GM12878 (cell line): ENCODE data around the gene OSBPL10. TPM values are rescaled to one million over a fixed set of nuclear protein-coding genes. Genes with fewer than 3 reads are reported as not detected.

ENCODE experiments used
- ATAC-seq: fragments of 200-7000 bp; cut with Tn5 transposase; 3 replicates; pipeline ENCODE4 v1.9.1; 2020; ENCODE audit warnings: mild to moderate bottlenecking, moderate library complexity
- BruUV-seq: library from RNA; stranded (reverse); fragments of 400-500 nt; replicated peaks from 2 replicates; lab custom pipeline; 2021; lab: Mats Ljungman, UMichigan
- CTCF ChIA-PET: fragments of 300-600 bp; sonication (Branson Sonifier 250); formaldehyde crosslinking; extraction: SDS; loops from one replicate; lab custom pipeline; 2021; ENCODE audit warnings: inconsistent platforms; lab: Yijun Ruan, JAX
- POLR2A ChIA-PET: fragments of 350-600 bp; formaldehyde crosslinking; extraction: SDS; loops from one replicate; lab custom pipeline; 2021; ENCODE audit warnings: inconsistent platforms; lab: Charles Lee
- RAD21 ChIA-PET: fragments of 300-600 bp; sonication (Branson Sonifier 250); formaldehyde crosslinking; loops from one replicate; lab custom pipeline; 2023; ENCODE audit warnings: antibody characterized with exemption; ENCODE audit not compliant: unreplicated experiment; lab: Charles Lee
- SMC1A ChIA-PET: fragments of 300-600 bp; sonication (Branson Sonifier 250); formaldehyde crosslinking; loops from one replicate; lab custom pipeline; 2023; ENCODE audit not compliant: unreplicated experiment, uncharacterized antibody; lab: Charles Lee
- DNase-seq: peaks from one replicate; pipeline ENCODE4 v3.0.0-alpha.2; 2011; ENCODE audit warnings: low read depth, low spot score
- FAIRE-seq: peaks from 3 replicates; lab custom pipeline; 2011; peaks lifted over from hg19 to GRCh38; lab: Jason Lieb, UNC
- H2AFZ ChIP-seq: 2 replicates; pipeline ENCODE4 v1.6.0; 2011; ENCODE audit warnings: low read depth, low read length, control low read depth; ENCODE audit not compliant: control insufficient read depth
- H3K27ac ChIP-seq: 2 replicates; pipeline ENCODE4 v1.5.1; 2011; ENCODE audit warnings: control low read depth; ENCODE audit not compliant: control insufficient read depth, insufficient read depth
- H3K27me3 ChIP-seq, 2 experiments: replicated peaks in 1 of 2; 2 replicates each; pipeline versions ENCODE4 v1.6.0 to v1.6.1; 2011; ENCODE audit warnings: low read length in 1 of 2; ENCODE audit not compliant: control insufficient read depth in 2 of 2, insufficient read depth in 2 of 2
- H3K36me3 ChIP-seq, 2 experiments: 2 replicates each; pipeline ENCODE4 v1.5.1; 2011; ENCODE audit warnings: low read length in 1 of 2; ENCODE audit not compliant: control insufficient read depth in 2 of 2, insufficient read depth in 2 of 2
- H3K4me1 ChIP-seq: 2 replicates; pipeline ENCODE4 v1.6.1; 2011; ENCODE audit warnings: mild to moderate bottlenecking, low read length, moderate library complexity, mixed read lengths; ENCODE audit not compliant: control insufficient read depth, insufficient read depth
- H3K4me2 ChIP-seq: 2 replicates; pipeline ENCODE4 v1.6.0; 2011; ENCODE audit warnings: control low read depth; ENCODE audit not compliant: control insufficient read depth, insufficient read depth
- H3K4me3 ChIP-seq: fragments of 200-600 bp; sonication (generic); 2 replicates; pipeline ENCODE4 v1.5.1; 2016
- H3K79me2 ChIP-seq: 2 replicates; pipeline ENCODE4 v1.6.0; 2011; ENCODE audit warnings: low read length; ENCODE audit not compliant: control insufficient read depth, insufficient read depth
- H3K9ac ChIP-seq: 2 replicates; pipeline ENCODE4 v1.8.0; 2011; ENCODE audit warnings: low read length, control low read depth, mixed read lengths; ENCODE audit not compliant: control insufficient read depth, insufficient read depth
- H3K9me3 ChIP-seq: replicated peaks from 3 replicates; pipeline ENCODE4 v1.5.1; 2011; ENCODE audit warnings: mild to moderate bottlenecking, low read length; ENCODE audit not compliant: control insufficient read depth, insufficient read depth
- H4K20me1 ChIP-seq: 2 replicates; pipeline ENCODE4 v1.6.0; 2011; ENCODE audit not compliant: control insufficient read depth, insufficient read depth
- ASH2L ChIP-seq: fragments of 300-600, 200-600 bp; sonication (generic); IDR thresholded peaks from 2 replicates; pipeline ENCODE4 v1.6.1; 2017; ENCODE audit warnings: low read depth, mild to moderate bottlenecking, borderline replicate concordance
- ATF7 ChIP-seq: fragments of 450-650 bp; IDR thresholded peaks from 2 replicates; pipeline ENCODE4 v1.6.1; 2016; ENCODE audit warnings: low read depth, mild to moderate bottlenecking
- BACH1 ChIP-seq: fragments of 450-650 bp; IDR thresholded peaks from 2 replicates; pipeline ENCODE4 v1.6.1; 2017; ENCODE audit warnings: mild to moderate bottlenecking, borderline replicate concordance
- BCL3 ChIP-seq: IDR thresholded peaks from 2 replicates; pipeline ENCODE4 v1.6.1; 2011; ENCODE audit warnings: borderline replicate concordance, low read depth, mild to moderate bottlenecking, moderate library complexity, low read length; ENCODE audit not compliant: insufficient read depth, poor library complexity, severe bottlenecking
- CBX5 ChIP-seq: sonication (generic); IDR thresholded peaks from 2 replicates; pipeline ENCODE4 v1.6.1; 2016; ENCODE audit warnings: low read depth, moderate library complexity, mild to moderate bottlenecking, inconsistent platforms
- KDM1A ChIP-seq: fragments of 200-600 bp; sonication (generic); IDR thresholded peaks from 2 replicates; pipeline ENCODE4 v1.6.1; 2016; ENCODE audit warnings: borderline replicate concordance
- MEF2B ChIP-seq: fragments of 450-650 bp; IDR thresholded peaks from 2 replicates; pipeline ENCODE4 v1.6.1; 2018; ENCODE audit warnings: mild to moderate bottlenecking, moderate library complexity; ENCODE audit not compliant: partially characterized antibody, poor library complexity, severe bottlenecking
- MYB ChIP-seq: fragments of 150-350 bp; IDR thresholded peaks from 2 replicates; pipeline ENCODE4 v1.6.1; 2014; ENCODE audit warnings: mild to moderate bottlenecking, low read depth, low read length, borderline replicate concordance
- NFYA ChIP-seq: IDR thresholded peaks from 2 replicates; pipeline ENCODE4 v1.6.1; 2011; ENCODE audit warnings: low read depth, mild to moderate bottlenecking, low read length, improper control_type of control experiment, borderline replicate concordance
- SREBF1 ChIP-seq: IDR thresholded peaks from 2 replicates; pipeline ENCODE4 v1.6.1; 2012; ENCODE audit warnings: mild to moderate bottlenecking, low read length
- TAF1 ChIP-seq: IDR thresholded peaks from 2 replicates; pipeline ENCODE4 v1.6.1; 2011; ENCODE audit warnings: mild to moderate bottlenecking, low read depth, low read length, borderline replicate concordance
- WRNIP1 ChIP-seq: IDR thresholded peaks from 2 replicates; pipeline ENCODE4 v1.6.1; 2011; ENCODE audit warnings: low read depth, low read length, improper control_type of control experiment, borderline replicate concordance
- ZNF274 ChIP-seq: IDR thresholded peaks from one replicate; pipeline ENCODE4 v1.8.0; 2011; ENCODE audit not compliant: insufficient read length, insufficient read depth
- WGBS: methylation state at CpG from one replicate; pipeline ENCODE4 v1.1.6; 2016; ENCODE audit warnings: low lambda C conversion rate; ENCODE audit not compliant: insufficient replicate concordance, insufficient coverage; ENCODE audit errors: missing lambda C conversion rate; 5-methylcytosine and 5-hydroxymethylcytosine counted together
- in situ Hi-C: fragments of 300-500 bp; cut with MboI; formaldehyde crosslinking; loops from 9 replicates; pipeline ENCODE4 v1.14.3; 2018; ENCODE audit warnings: mixed read lengths
- intact Hi-C: fragments of 100-400 bp; cut with micrococcal nuclease; formaldehyde crosslinking; loops from one replicate; pipeline ENCODE4 v1.14.2; 2022; ENCODE audit not compliant: unreplicated experiment
- polyA plus RNA-seq, 11 experiments: library from polyadenylated mRNA; depleted of rRNA in 4 of 11; unstranded in 6 of 11; stranded (reverse) in 5 of 11; fragments of >200 nt; fragmentation: Nextera tagmentation in 4 of 11; fragmentation: Illumina TruSeq in 1 of 11; extraction: Ambion mirVana in 4 of 11; extraction: Trizol in 1 of 11; gene quantifications; 1 replicate in 1 of 11; 2 replicates in 10 of 11; pipeline versions ENCODE4 v1.2.1 to v1.2.3, GENCODE V29; 2011 to 2016; ENCODE audit warnings: inconsistent platforms in 2 of 11, missing spikeins in 2 of 11, low read depth in 1 of 11
- total RNA-seq, 4 experiments: library from RNA; depleted of rRNA in 3 of 4; stranded (reverse); fragments of >200 nt in 3 of 4; fragmentation: Illumina TruSeq in 1 of 4; extraction: Trizol in 1 of 4; gene quantifications; 2 replicates each; pipeline versions ENCODE4 v1.2.1 to v1.2.3, GENCODE V29; 2013 to 2021
- TF ChIP-seq, protein P1 (sequence below): IDR thresholded peaks from 2 replicates; pipeline ENCODE4 v1.6.1; 2011; ENCODE audit warnings: mild to moderate bottlenecking, low read depth, low read length, moderate library complexity; ENCODE audit not compliant: insufficient replicate concordance

Gene OSBPL10
- total and polyA plus RNA-seq, 10 of the 15 experiments (the other 5 are each of a cell fraction or from before 2014, with no cell fraction given), result 0.03 to 0.25 (median 0.09) TPM; not detected in 5

DNA sequence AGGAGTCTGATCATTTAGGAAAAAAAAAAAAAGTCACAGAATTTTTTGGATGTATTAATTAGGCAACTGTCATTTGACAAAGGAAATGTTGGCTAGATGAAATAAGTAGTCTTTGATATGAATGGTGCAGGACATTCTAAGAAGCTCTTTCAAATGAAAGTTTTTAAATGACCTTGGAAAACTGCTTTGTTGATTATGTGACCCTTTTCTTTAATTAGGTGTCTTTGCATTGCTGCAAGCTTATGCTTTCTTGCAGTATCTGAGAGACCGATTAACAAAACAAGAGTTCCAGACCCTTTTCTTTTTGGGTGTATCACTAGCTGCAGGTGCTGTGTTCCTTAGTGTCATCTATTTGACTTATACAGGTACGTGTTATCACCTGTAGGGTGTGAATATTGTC is 364.4 kb downstream of the OSBPL10 start:
- CTCF ChIA-PET, result interaction anchor here (0.7 kb wide), 2 partner anchors 9 to 85 kb away, joined by 4 read pairs; no protein-coding TSS in a partner anchor
- peaks cover 0 to 11% of the 10 kb centered on the region in 2 experiments; a peak in 1 of 4 replicates for H3K36me3 ChIP-seq

More for the DNA sequence above, 364.4 kb downstream of the OSBPL10 start:
- Histone ChIP-seq H3K79me2 (peaks cover 2% of the 10 kb centered on the region), H3K27me3 (no peaks in the 10 kb centered on the region), H3K27ac (no peak overlapping the region), H4K20me1 (no peaks in the 10 kb centered on the region), H3K9me3 (no peaks in the 10 kb centered on the region; the same call in 2 of the 3 replicates), H3K9ac (no peak overlapping the region), H3K4me1 (peaks cover 5% of the 10 kb centered on the region; the same call in 1 of the 2 replicates), H3K4me3 (no peak overlapping the region), H2AFZ (no peak overlapping the region), H3K4me2 (no peak overlapping the region)
- intact Hi-C loops, result loop anchor here (5.0 to 10.0 kb wide), 2 partner anchors 54 to 528 kb away; no protein-coding TSS in a partner anchor
- POLR2A ChIA-PET, result interaction anchor here (0.6 kb wide), 4 partner anchors 13 to 383 kb away, joined by 3 to 6 read pairs (median 4); no protein-coding TSS in a partner anchor
- FAIRE-seq (no peak), DNase-seq (no peak), ATAC-seq (no peak)
- BruUV-seq, result no TSS peak
- TF ChIP-seq MEF2B (no peak), TAF1 (no peak), KDM1A (no peak), ZNF274 (no peak), BACH1 (no peak), ASH2L (no peak), ATF7 (no peak), NFYA (no peak), WRNIP1 (no peak), SREBF1 (no peak), BCL3 (no peak), MYB (no peak), CBX5 (no peak)
- TF ChIP-seq, protein P1, sequence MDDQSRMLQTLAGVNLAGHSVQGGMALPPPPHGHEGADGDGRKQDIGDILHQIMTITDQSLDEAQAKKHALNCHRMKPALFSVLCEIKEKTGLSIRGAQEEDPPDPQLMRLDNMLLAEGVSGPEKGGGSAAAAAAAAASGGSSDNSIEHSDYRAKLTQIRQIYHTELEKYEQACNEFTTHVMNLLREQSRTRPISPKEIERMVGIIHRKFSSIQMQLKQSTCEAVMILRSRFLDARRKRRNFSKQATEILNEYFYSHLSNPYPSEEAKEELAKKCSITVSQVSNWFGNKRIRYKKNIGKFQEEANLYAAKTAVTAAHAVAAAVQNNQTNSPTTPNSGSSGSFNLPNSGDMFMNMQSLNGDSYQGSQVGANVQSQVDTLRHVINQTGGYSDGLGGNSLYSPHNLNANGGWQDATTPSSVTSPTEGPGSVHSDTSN, result no peak
- RAD21 ChIA-PET, result no interaction called here
- SMC1A ChIA-PET, result interaction anchor here (1.0 to 1.7 kb wide), 3 partner anchors 8 to 15 kb away, joined by 4 to 6 read pairs (median 5); no protein-coding TSS in a partner anchor
- 95% methylated on average over 2 of the region's 2 CpGs for WGBS
- in situ Hi-C loops, result no loop called here
